A549 (cell line): ENCODE measurements around the gene BCAS2.

Experiments used
- CTCF ChIP-seq: fragments of >200 bp; sonication (Bioruptor Twin); formaldehyde crosslinking; IDR thresholded peaks from 3 replicates; pipeline ENCODE4 v1.5.1; 2016
- EP300 ChIP-seq, 2 experiments: fragments of >200 bp; sonication (Bioruptor Twin); formaldehyde crosslinking; IDR thresholded peaks; 2 replicates in 1 of 2; 3 replicates in 1 of 2; pipeline ENCODE4 v1.6.1; 2016 to 2017
- FOSB ChIP-seq: fragments of 250-450 bp; sonication (Bioruptor Pico); IDR thresholded peaks from 2 replicates; pipeline ENCODE4 v1.5.0; 2020; ENCODE audit warnings: mild to moderate bottlenecking, moderate library complexity
- MAZ ChIP-seq: fragments of 150-350 bp; IDR thresholded peaks from 2 replicates; pipeline ENCODE4 v1.6.1; 2014; ENCODE audit warnings: antibody characterized with exemption, low read depth, low read length, borderline replicate concordance
- NFE2L2 ChIP-seq: fragments of 150-350 bp; conservative IDR thresholded peaks from 2 replicates; pipeline ENCODE4 v1.6.1; 2014; ENCODE audit warnings: low read length
- POLR2A ChIP-seq: IDR thresholded peaks from 2 replicates; pipeline ENCODE4 v1.6.1; 2012; ENCODE audit warnings: mild to moderate bottlenecking, low read length
- ZFP36 ChIP-seq: fragments of 450-650 bp; IDR thresholded peaks from 2 replicates; pipeline ENCODE4 v1.6.1; 2014; ENCODE audit warnings: borderline replicate concordance; ENCODE audit not compliant: partially characterized antibody
- TF ChIP-seq, protein P1 (sequence below): IDR thresholded peaks from 2 replicates; pipeline ENCODE4 v1.6.1; 2012

- TF ChIP-seq, protein P1, sequence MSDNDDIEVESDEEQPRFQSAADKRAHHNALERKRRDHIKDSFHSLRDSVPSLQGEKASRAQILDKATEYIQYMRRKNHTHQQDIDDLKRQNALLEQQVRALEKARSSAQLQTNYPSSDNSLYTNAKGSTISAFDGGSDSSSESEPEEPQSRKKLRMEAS, result no peak
- no peak for TF ChIP-seq CTCF
- no peak for TF ChIP-seq MAZ
- TF ChIP-seq ZFP36, result no peak
- TF ChIP-seq FOSB, result no peak
- TF ChIP-seq EP300 (IDR thresholded peaks at IDR 0.05), result no peak
- no peak for TF ChIP-seq NFE2L2
- no peak for TF ChIP-seq POLR2A
Observed at GRCh38 chr1:114609026-114609425, 27.6 kb upstream of the BCAS2 start.
